OCI-LY7 (cell line): ENCODE measurements around the gene PAH. TPM values are rescaled to one million over a fixed set of nuclear protein-coding genes. Genes with fewer than 3 reads are reported as not detected.

ENCODE experiments used
- BruUV-seq: library from RNA; stranded (reverse); fragments of 400-500 nt; replicated peaks from 2 replicates; lab custom pipeline; 2021; lab: Mats Ljungman, UMichigan
- CTCF ChIA-PET: fragments of 300-600 bp; sonication (Branson Sonifier 250); formaldehyde crosslinking; loops from one replicate; lab custom pipeline; 2022; ENCODE audit warnings: antibody characterized with exemption; ENCODE audit not compliant: unreplicated experiment; lab: Charles Lee
- POLR2A ChIA-PET: fragments of 300-600 bp; sonication (Branson Sonifier 250); formaldehyde crosslinking; loops from one replicate; lab custom pipeline; 2022; ENCODE audit warnings: antibody characterized with exemption; lab: Charles Lee
- DNase-seq: peaks from one replicate; pipeline ENCODE4 v3.0.0-alpha.2; 2015; ENCODE audit warnings: low spot score
- H2AFZ ChIP-seq: fragments of 200-600 bp; sonication (generic), shearing (Covaris generic); 2 replicates; pipeline ENCODE4 v1.6.1; 2014; ENCODE audit warnings: mild to moderate bottlenecking, antibody characterized with exemption, low read length, moderate library complexity
- H3K27ac ChIP-seq: fragments of 200-600 bp; sonication (generic); 2 replicates; pipeline ENCODE4 v1.5.1; 2014; ENCODE audit warnings: mixed run types, low read depth, mild to moderate bottlenecking, moderate library complexity, low read length, inconsistent platforms; ENCODE audit not compliant: poor library complexity, severe bottlenecking
- H3K36me3 ChIP-seq: fragments of 200-600 bp; sonication (generic); 2 replicates; pipeline ENCODE4 v1.6.1; 2014; ENCODE audit warnings: mild to moderate bottlenecking, antibody characterized with exemption, low read length, moderate library complexity, mixed read lengths; ENCODE audit not compliant: insufficient read depth
- H3K4me1 ChIP-seq: fragments of 200-600 bp; sonication (generic); 2 replicates; pipeline ENCODE4 v1.5.1; 2014; ENCODE audit warnings: mild to moderate bottlenecking, low read length; ENCODE audit not compliant: insufficient read depth, poor library complexity, severe bottlenecking
- H3K4me2 ChIP-seq: fragments of 200-600 bp; sonication (generic); 2 replicates; pipeline ENCODE4 v1.6.1; 2014; ENCODE audit warnings: mild to moderate bottlenecking, low read length
- H3K4me3 ChIP-seq: fragments of 200-600 bp; sonication (generic); 2 replicates; pipeline ENCODE4 v1.5.1; 2014; ENCODE audit warnings: mild to moderate bottlenecking, low read depth, low read length; ENCODE audit not compliant: poor library complexity, severe bottlenecking
- H3K79me2 ChIP-seq: fragments of 200-600 bp; sonication (generic); 2 replicates; pipeline ENCODE4 v1.6.1; 2016; ENCODE audit warnings: low read depth, mild to moderate bottlenecking, low read length, moderate library complexity, mixed read lengths; ENCODE audit not compliant: insufficient read depth
- H3K9me2 ChIP-seq: fragments of 200-600 bp; sonication (generic); 2 replicates; pipeline ENCODE4 v1.6.1; 2016; ENCODE audit warnings: mild to moderate bottlenecking, low read length, mixed read lengths; ENCODE audit not compliant: insufficient read depth
- H3K9me3 ChIP-seq: fragments of 200-600 bp; sonication (generic); 2 replicates; pipeline ENCODE4 v1.6.1; 2014; ENCODE audit warnings: mild to moderate bottlenecking, mixed run types, low read length, mixed read lengths
- H4K20me1 ChIP-seq: fragments of 200-600 bp; sonication (generic); 2 replicates; pipeline ENCODE4 v1.6.1; 2014; ENCODE audit warnings: mild to moderate bottlenecking, antibody characterized with exemption, low read length, moderate library complexity, mixed read lengths; ENCODE audit not compliant: insufficient read depth
- intact Hi-C: fragments of 100-400 bp; cut with micrococcal nuclease; formaldehyde crosslinking; loops from one replicate; pipeline ENCODE4 v1.10.0; 2022; ENCODE audit not compliant: unreplicated experiment
- total RNA-seq, 2 experiments: library from RNA; depleted of rRNA in 1 of 2; stranded (reverse); fragments of >200 nt in 1 of 2; shearing (Covaris generic) in 1 of 2; gene quantifications; 2 replicates each; pipeline ENCODE4 v1.2.3, GENCODE V29; 2014 to 2022
- TF ChIP-seq, protein P1 (sequence below): fragments of 200-600 bp; sonication (generic); conservative IDR thresholded peaks from 2 replicates; pipeline ENCODE4 v1.5.1; 2014; ENCODE audit warnings: mild to moderate bottlenecking, antibody characterized with exemption, low read length, moderate library complexity, mixed read lengths

The PAH gene
- total RNA-seq, 2 experiments from 2014 or later, result not detected

- no TSS peak for BruUV-seq
- H4K20me1 ChIP-seq, result no peaks in the 10 kb centered on the region
- no peaks in the 10 kb centered on the region for H3K9me3 ChIP-seq
- H2AFZ ChIP-seq, result no peak overlapping the region
- no peak overlapping the region for H3K27ac ChIP-seq
- DNase-seq, result no peak
- intact Hi-C loops, result no loop called here
- TF ChIP-seq, protein P1, sequence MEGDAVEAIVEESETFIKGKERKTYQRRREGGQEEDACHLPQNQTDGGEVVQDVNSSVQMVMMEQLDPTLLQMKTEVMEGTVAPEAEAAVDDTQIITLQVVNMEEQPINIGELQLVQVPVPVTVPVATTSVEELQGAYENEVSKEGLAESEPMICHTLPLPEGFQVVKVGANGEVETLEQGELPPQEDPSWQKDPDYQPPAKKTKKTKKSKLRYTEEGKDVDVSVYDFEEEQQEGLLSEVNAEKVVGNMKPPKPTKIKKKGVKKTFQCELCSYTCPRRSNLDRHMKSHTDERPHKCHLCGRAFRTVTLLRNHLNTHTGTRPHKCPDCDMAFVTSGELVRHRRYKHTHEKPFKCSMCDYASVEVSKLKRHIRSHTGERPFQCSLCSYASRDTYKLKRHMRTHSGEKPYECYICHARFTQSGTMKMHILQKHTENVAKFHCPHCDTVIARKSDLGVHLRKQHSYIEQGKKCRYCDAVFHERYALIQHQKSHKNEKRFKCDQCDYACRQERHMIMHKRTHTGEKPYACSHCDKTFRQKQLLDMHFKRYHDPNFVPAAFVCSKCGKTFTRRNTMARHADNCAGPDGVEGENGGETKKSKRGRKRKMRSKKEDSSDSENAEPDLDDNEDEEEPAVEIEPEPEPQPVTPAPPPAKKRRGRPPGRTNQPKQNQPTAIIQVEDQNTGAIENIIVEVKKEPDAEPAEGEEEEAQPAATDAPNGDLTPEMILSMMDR, result no peak
- no peak overlapping the region for H3K4me2 ChIP-seq
- H3K79me2 ChIP-seq, result no peaks in the 10 kb centered on the region
- no peaks in the 10 kb centered on the region for H3K9me2 ChIP-seq
- ChIA-PET POLR2A (interaction anchor here (0.8 kb wide), 1 partner anchor 14 kb away, joined by 3 read pairs; no protein-coding TSS in a partner anchor), CTCF (no interaction called here)
- H3K36me3 ChIP-seq, result no peaks in the 10 kb centered on the region
- no peak overlapping the region for H3K4me3 ChIP-seq
- no peaks in the 10 kb centered on the region for H3K4me1 ChIP-seq
These were observed 123.1 kb downstream of the PAH start for GRCh38 chr12:102793921-102794320.

Other genes with a start within 250 kb of the PAH start
- gene ASCL1, start 40.4 kb upstream of the PAH start, total RNA-seq (2014; rRNA removed; shearing (Covaris generic)), result not detected in 2 replicates
- gene ASCL1, start 40.4 kb upstream of the PAH start, total RNA-seq (2022), result not detected in 2 replicates